K562 (cell line): ENCODE results near the gene TXNIP. TPM values are rescaled to one million over a fixed set of nuclear protein-coding genes. Genes with fewer than 3 reads are reported as not detected.

Experiments used
- BHLHE40 ChIP-seq: IDR thresholded peaks from 2 replicates; pipeline ENCODE4 v1.6.1; 2011; ENCODE audit warnings: low read length, improper control_type of control experiment
- ERF ChIP-seq: fragments of 450-650 bp; formaldehyde crosslinking; IDR thresholded peaks from 2 replicates; pipeline ENCODE4 v1.4.0; 2020; ENCODE audit warnings: mild to moderate bottlenecking, mixed read lengths
- HES1 ChIP-seq: fragments of 450-650 bp; IDR thresholded peaks from 2 replicates; pipeline ENCODE4 v1.6.1; 2016; ENCODE audit warnings: low read depth, mild to moderate bottlenecking, moderate library complexity
- KDM1A ChIP-seq, 2 experiments: fragments of 450-650 bp; IDR thresholded peaks; 2 replicates each; pipeline ENCODE4 v1.6.1; 2016; ENCODE audit warnings: mild to moderate bottlenecking in 2 of 2
- MTA2 ChIP-seq: fragments of 450-650 bp; IDR thresholded peaks from 2 replicates; pipeline ENCODE4 v1.6.1; 2016; ENCODE audit warnings: low read depth
- NCOA2 ChIP-seq, 2 experiments: fragments of 450-650 bp; IDR thresholded peaks; 2 replicates each; pipeline ENCODE4 v1.6.1; 2018; ENCODE audit warnings: mild to moderate bottlenecking in 2 of 2, moderate library complexity in 1 of 2; ENCODE audit not compliant: partially characterized antibody in 2 of 2
- NR2C2 ChIP-seq, 2 experiments: fragments of 200-800 bp in 1 of 2; sonication (Bioruptor generic) in 1 of 2; sonication (generic) in 1 of 2; formaldehyde crosslinking in 1 of 2; IDR thresholded peaks; 2 replicates each; pipeline versions ENCODE4 v1.6.1 to v1.8.0; 2016 to 2022; ENCODE audit warnings: mild to moderate bottlenecking in 1 of 2, missing compliant biosample characterization in 1 of 2, missing genetic modification characterization in 1 of 2, missing genetic modification reagents in 1 of 2
- RBBP5 ChIP-seq: fragments of 200-600 bp; sonication (generic); IDR thresholded peaks from 2 replicates; pipeline ENCODE4 v1.6.1; 2012; ENCODE audit warnings: borderline replicate concordance, mild to moderate bottlenecking, low read length, control low read depth, inconsistent platforms; ENCODE audit not compliant: insufficient read depth, poor library complexity, severe bottlenecking
- RFX1 ChIP-seq: fragments of 450-650 bp; IDR thresholded peaks from 2 replicates; pipeline ENCODE4 v1.6.1; 2016; ENCODE audit warnings: mild to moderate bottlenecking, moderate library complexity
- SMARCC2 ChIP-seq: fragments of 450-650 bp; IDR thresholded peaks from 2 replicates; pipeline ENCODE4 v1.6.1; 2017; ENCODE audit warnings: antibody characterized with exemption, moderate library complexity, mild to moderate bottlenecking, low read depth
- TEAD1 ChIP-seq, 2 experiments: fragments of 450-650 bp in 1 of 2; sonication (generic) in 1 of 2; formaldehyde crosslinking; IDR thresholded peaks; 2 replicates each; pipeline versions ENCODE4 v1.4.0 to v1.8.0; 2020 to 2022; ENCODE audit warnings: mild to moderate bottlenecking in 2 of 2, missing genetic modification reagents in 1 of 2
- TFE3 ChIP-seq: fragments of 450-650 bp; formaldehyde crosslinking; IDR thresholded peaks from 2 replicates; pipeline ENCODE4 v1.4.0; 2020; ENCODE audit warnings: mild to moderate bottlenecking, mixed read lengths
- TOE1 ChIP-seq, 2 experiments: fragments of 450-650 bp in 1 of 2; sonication (generic) in 1 of 2; formaldehyde crosslinking in 1 of 2; IDR thresholded peaks; 2 replicates each; pipeline versions ENCODE4 v1.7.1 to v1.8.0; 2016 to 2022; ENCODE audit warnings: borderline replicate concordance in 2 of 2, mild to moderate bottlenecking in 2 of 2, antibody characterized with exemption in 1 of 2, inconsistent platforms in 1 of 2, low read depth in 1 of 2, missing genetic modification reagents in 1 of 2, moderate library complexity in 1 of 2
- U2AF2 ChIP-seq: fragments of 200-400 bp; formaldehyde crosslinking; optimal IDR thresholded peaks from 2 replicates; pipeline ENCODE3; 2017; ENCODE audit warnings: low read depth, mild to moderate bottlenecking, low read length
- ZBTB7A ChIP-seq: IDR thresholded peaks from 2 replicates; pipeline ENCODE4 v1.6.1; 2011; ENCODE audit warnings: low read depth, mild to moderate bottlenecking, low read length, moderate library complexity, borderline replicate concordance; ENCODE audit not compliant: control insufficient read depth
- ZNF561 ChIP-seq: fragments of 450-650 bp; formaldehyde crosslinking; conservative IDR thresholded peaks from 2 replicates; pipeline ENCODE4 v1.4.0; 2020; ENCODE audit warnings: mild to moderate bottlenecking, moderate library complexity
- polyA plus RNA-seq, 8 experiments: library from polyadenylated mRNA; depleted of rRNA in 4 of 8; stranded (reverse) in 5 of 8; unstranded in 3 of 8; fragments of >200 nt; fragmentation: Nextera tagmentation in 2 of 8; fragmentation: Illumina TruSeq in 1 of 8; extraction: Ambion mirVana in 2 of 8; extraction: Trizol in 1 of 8; gene quantifications; 2 replicates each; pipeline versions ENCODE4 v1.2.1 to v1.2.3, GENCODE V29; 2011 to 2014; ENCODE audit warnings: inconsistent platforms in 1 of 8, missing spikeins in 1 of 8
- total RNA-seq, 7 experiments: library from RNA; depleted of rRNA in 6 of 7; stranded (reverse); fragments of >200 nt in 6 of 7; fragmentation: Illumina TruSeq in 2 of 7; extraction: Trizol in 2 of 7; gene quantifications; 2 replicates each; pipeline versions ENCODE4 v1.2.1 to v1.2.3, GENCODE V29; 2011 to 2021; ENCODE audit warnings: low replicate concordance in 1 of 7
- TF ChIP-seq, protein P1 (sequence below), 2 experiments: fragments of 450-650 bp; IDR thresholded peaks; 2 replicates each; pipeline ENCODE4 v1.6.1; 2018; ENCODE audit warnings: mild to moderate bottlenecking in 2 of 2, low read depth in 1 of 2; ENCODE audit not compliant: partially characterized antibody in 2 of 2
- TF ChIP-seq, protein P2 (sequence below): IDR thresholded peaks from 2 replicates; pipeline ENCODE4 v1.6.1; 2012; ENCODE audit warnings: low read depth, low read length, improper control_type of control experiment, borderline replicate concordance

Gene TXNIP
- total and polyA plus RNA-seq, 9 of the 15 experiments (the other 6 are each of a cell fraction or from before 2014, with no cell fraction given): 120 to 499 (median 257) TPM

GRCh38 chr1:145995964-145996432 is 381 bp downstream of the TXNIP start (continued):
- TF ChIP-seq HES1 (no peak), ZNF561 (CRISPR knock-in tag) (no peak), NCOA2 (IDR thresholded peaks at IDR 0.05; ENCODE audit: partially characterized antibody in 2 of 2) (no peak), NR2C2 (CRISPR knock-in tag; IDR thresholded peaks at IDR 0.05) (0 out of 2 replicates have a peak, but pooled peaks have one; percentile 29), NR2C2 (tag; IDR thresholded peaks at IDR 0.05) (no peak), TEAD1 (CRISPR knock-in tag; IDR thresholded peaks at IDR 0.05) (no peak), SMARCC2 (no peak), TOE1 (IDR thresholded peaks at IDR 0.05; ENCODE audit: borderline replicate concordance) (no peak), TOE1 (CRISPR knock-in tag; IDR thresholded peaks at IDR 0.05; ENCODE audit: borderline replicate concordance, low read depth) (0 out of 2 replicates have a peak, but pooled peaks have one; percentile 69), ERF (CRISPR knock-in tag) (peak; percentile 70; the same call in 1 of the 2 replicates), TFE3 (CRISPR knock-in tag) (no peak), U2AF2 (no peak), RBBP5 (peak; percentile 65), MTA2 (0 out of 2 replicates have a peak, but pooled peaks have one; percentile 21), KDM1A (IDR thresholded peaks at IDR 0.05) (0 out of 4 replicates have a peak, but pooled peaks of 1 of the 2 experiments have one; percentile 3), ZBTB7A (peak; percentile 78), BHLHE40 (no peak), RFX1 (0 out of 2 replicates have a peak, but pooled peaks have one; percentile 26)
- TF ChIP-seq, protein P1, sequence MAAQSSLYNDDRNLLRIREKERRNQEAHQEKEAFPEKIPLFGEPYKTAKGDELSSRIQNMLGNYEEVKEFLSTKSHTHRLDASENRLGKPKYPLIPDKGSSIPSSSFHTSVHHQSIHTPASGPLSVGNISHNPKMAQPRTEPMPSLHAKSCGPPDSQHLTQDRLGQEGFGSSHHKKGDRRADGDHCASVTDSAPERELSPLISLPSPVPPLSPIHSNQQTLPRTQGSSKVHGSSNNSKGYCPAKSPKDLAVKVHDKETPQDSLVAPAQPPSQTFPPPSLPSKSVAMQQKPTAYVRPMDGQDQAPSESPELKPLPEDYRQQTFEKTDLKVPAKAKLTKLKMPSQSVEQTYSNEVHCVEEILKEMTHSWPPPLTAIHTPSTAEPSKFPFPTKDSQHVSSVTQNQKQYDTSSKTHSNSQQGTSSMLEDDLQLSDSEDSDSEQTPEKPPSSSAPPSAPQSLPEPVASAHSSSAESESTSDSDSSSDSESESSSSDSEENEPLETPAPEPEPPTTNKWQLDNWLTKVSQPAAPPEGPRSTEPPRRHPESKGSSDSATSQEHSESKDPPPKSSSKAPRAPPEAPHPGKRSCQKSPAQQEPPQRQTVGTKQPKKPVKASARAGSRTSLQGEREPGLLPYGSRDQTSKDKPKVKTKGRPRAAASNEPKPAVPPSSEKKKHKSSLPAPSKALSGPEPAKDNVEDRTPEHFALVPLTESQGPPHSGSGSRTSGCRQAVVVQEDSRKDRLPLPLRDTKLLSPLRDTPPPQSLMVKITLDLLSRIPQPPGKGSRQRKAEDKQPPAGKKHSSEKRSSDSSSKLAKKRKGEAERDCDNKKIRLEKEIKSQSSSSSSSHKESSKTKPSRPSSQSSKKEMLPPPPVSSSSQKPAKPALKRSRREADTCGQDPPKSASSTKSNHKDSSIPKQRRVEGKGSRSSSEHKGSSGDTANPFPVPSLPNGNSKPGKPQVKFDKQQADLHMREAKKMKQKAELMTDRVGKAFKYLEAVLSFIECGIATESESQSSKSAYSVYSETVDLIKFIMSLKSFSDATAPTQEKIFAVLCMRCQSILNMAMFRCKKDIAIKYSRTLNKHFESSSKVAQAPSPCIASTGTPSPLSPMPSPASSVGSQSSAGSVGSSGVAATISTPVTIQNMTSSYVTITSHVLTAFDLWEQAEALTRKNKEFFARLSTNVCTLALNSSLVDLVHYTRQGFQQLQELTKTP (IDR thresholded peaks at IDR 0.05; ENCODE audit: low read depth in 1 of 2, partially characterized antibody in 2 of 2): peak; percentile 91 to 99
- TF ChIP-seq, protein P2, sequence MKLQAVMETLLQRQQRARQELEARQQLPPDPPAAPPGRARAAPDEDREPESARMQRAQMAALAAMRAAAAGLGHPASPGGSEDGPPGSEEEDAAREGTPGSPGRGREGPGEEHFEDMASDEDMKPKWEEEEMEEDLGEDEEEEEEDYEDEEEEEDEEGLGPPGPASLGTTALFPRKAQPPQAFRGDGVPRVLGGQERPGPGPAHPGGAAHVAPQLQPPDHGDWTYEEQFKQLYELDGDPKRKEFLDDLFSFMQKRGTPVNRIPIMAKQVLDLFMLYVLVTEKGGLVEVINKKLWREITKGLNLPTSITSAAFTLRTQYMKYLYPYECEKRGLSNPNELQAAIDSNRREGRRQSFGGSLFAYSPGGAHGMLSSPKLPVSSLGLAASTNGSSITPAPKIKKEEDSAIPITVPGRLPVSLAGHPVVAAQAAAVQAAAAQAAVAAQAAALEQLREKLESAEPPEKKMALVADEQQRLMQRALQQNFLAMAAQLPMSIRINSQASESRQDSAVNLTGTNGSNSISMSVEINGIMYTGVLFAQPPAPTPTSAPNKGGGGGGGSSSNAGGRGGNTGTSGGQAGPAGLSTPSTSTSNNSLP: no peak
